Measurements from ENCODE around the gene ARID3B. TPM values are rescaled to one million over a fixed set of nuclear protein-coding genes. Genes with fewer than 3 reads are reported as not detected.

ARID3B gene
- total RNA-seq, 1 experiment from 2014 or later = 8.1 TPM

DNA sequence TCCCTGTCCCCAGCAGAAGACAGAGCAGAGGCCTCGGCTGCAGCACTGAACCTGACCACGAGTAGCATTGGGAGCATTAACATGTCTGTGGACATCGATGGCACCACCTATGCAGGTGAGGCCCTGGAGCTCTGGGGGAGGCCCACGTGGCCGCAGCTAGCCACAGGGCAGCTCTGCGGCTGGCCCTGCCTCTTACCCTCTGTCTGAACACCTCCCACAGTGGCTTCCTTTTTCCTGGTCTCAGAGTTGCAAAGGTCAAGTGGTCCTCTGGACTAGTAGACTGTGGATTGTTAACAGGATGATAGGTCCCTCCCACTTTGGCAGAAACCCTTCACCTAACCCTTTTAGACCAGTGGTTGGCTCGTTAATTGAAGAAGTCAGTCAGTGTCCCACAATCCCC lies 52.1 kb downstream of the ARID3B start:
- Histone ChIP-seq H3K9me3 (ENCODE audit: control insufficient read depth in 1 of 2, insufficient read depth in 1 of 2, low read depth in 1 of 2, low read length in 2 of 2) (no peaks in the 10 kb centered on the region), H3K27me3 (ENCODE audit: insufficient read depth, low read length) (no peaks in the 10 kb centered on the region), H3K9me2 (ENCODE audit: insufficient read depth) (no peaks in the 10 kb centered on the region), H3K9ac (ENCODE audit: low read length) (no peak overlapping the region), H3K36me3 (ENCODE audit: control insufficient read depth in 1 of 2, insufficient read depth in 2 of 2, low read length in 2 of 2) (peaks cover 0 to 6% of the 10 kb centered on the region in 2 experiments; a peak in 2 of 4 replicates), H4K20me1 (ENCODE audit: insufficient read depth) (no peaks in the 10 kb centered on the region), H3K79me2 (ENCODE audit: insufficient read depth, low read length) (no peaks in the 10 kb centered on the region), H3K27ac (ENCODE audit: low read depth, low read length) (no peak overlapping the region), H2AFZ (ENCODE audit: low read depth, low read length, poor library complexity, severe bottlenecking) (no peak overlapping the region), H3K4me3 (replicated peaks in 1 of 2; ENCODE audit: low read depth in 1 of 2, low read length in 2 of 2) (no peak overlapping the region), H3K4me2 (ENCODE audit: low read length) (no peak overlapping the region), H3K4me1 (ENCODE audit: control insufficient read depth in 1 of 2, insufficient read depth in 2 of 2, low read length in 2 of 2) (peaks cover 14 to 18% of the 10 kb centered on the region in 2 experiments)
- ChIA-PET POLR2A (no interaction called here), CTCF (no interaction called here), RAD21 (ENCODE audit: low non-redundant PET in 1 of 2, low total read pairs in 2 of 2, uncharacterized antibody in 2 of 2, unreplicated experiment in 2 of 2) (no interaction called here)
- TF ChIP-seq ZNF274 (IDR thresholded peaks at IDR 0.05; ENCODE audit: low read depth, low read length) (no peak), ZBTB33 (IDR thresholded peaks at IDR 0.05; ENCODE audit: extremely low read depth, insufficient replicate concordance, low read length) (no peak), SRF (IDR thresholded peaks at IDR 0.05; ENCODE audit: low read depth) (no peak), SIN3A (IDR thresholded peaks at IDR 0.05; ENCODE audit: low read depth) (no peak), REST (IDR thresholded peaks at IDR 0.05; ENCODE audit: low read depth) (no peak), EZH2 (IDR thresholded peaks at IDR 0.05) (no peak), SP1 (IDR thresholded peaks at IDR 0.05; ENCODE audit: low read depth) (no peak), EZH2phosphoT487 (IDR thresholded peaks at IDR 0.05; ENCODE audit: borderline replicate concordance) (no peak), TCF7L2 (IDR thresholded peaks at IDR 0.05; ENCODE audit: borderline replicate concordance, extremely low read depth, insufficient read depth, insufficient read length) (no peak), EGR1 (IDR thresholded peaks at IDR 0.05; ENCODE audit: low read depth) (no peak), JUND (IDR thresholded peaks at IDR 0.05) (no peak), ZFX (IDR thresholded peaks at IDR 0.05) (no peak), FOSL1 (IDR thresholded peaks at IDR 0.05; ENCODE audit: low read depth) (no peak), YY1 (IDR thresholded peaks at IDR 0.05; ENCODE audit: extremely low read depth, insufficient replicate concordance, low read depth, low read length) (no peak), ELF1 (IDR thresholded peaks at IDR 0.05; ENCODE audit: borderline replicate concordance, low read depth) (no peak), RAD21 (IDR thresholded peaks at IDR 0.05; ENCODE audit: low read depth) (no peak), MAX (IDR thresholded peaks at IDR 0.05) (no peak), CEBPB (IDR thresholded peaks at IDR 0.05; ENCODE audit: low read depth) (no peak)
- TF ChIP-seq, protein P1, sequence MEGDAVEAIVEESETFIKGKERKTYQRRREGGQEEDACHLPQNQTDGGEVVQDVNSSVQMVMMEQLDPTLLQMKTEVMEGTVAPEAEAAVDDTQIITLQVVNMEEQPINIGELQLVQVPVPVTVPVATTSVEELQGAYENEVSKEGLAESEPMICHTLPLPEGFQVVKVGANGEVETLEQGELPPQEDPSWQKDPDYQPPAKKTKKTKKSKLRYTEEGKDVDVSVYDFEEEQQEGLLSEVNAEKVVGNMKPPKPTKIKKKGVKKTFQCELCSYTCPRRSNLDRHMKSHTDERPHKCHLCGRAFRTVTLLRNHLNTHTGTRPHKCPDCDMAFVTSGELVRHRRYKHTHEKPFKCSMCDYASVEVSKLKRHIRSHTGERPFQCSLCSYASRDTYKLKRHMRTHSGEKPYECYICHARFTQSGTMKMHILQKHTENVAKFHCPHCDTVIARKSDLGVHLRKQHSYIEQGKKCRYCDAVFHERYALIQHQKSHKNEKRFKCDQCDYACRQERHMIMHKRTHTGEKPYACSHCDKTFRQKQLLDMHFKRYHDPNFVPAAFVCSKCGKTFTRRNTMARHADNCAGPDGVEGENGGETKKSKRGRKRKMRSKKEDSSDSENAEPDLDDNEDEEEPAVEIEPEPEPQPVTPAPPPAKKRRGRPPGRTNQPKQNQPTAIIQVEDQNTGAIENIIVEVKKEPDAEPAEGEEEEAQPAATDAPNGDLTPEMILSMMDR (IDR thresholded peaks at IDR 0.05 in 2 of 3, conservative IDR thresholded peaks at IDR 0.05 in 1 of 3; ENCODE audit: borderline replicate concordance in 1 of 3, insufficient read depth in 1 of 3, low read depth in 2 of 3, low read length in 2 of 3) = no peak
- ATAC-seq = no peak
- DNase-seq (ENCODE audit: low read depth, low spot score) = no peak
- intact Hi-C loops (cut with micrococcal nuclease) = no loop called here
- no TSS peak for BruUV-seq (replicated peaks)
